ENCODE measurements around the gene FAM120C.

DNA sequence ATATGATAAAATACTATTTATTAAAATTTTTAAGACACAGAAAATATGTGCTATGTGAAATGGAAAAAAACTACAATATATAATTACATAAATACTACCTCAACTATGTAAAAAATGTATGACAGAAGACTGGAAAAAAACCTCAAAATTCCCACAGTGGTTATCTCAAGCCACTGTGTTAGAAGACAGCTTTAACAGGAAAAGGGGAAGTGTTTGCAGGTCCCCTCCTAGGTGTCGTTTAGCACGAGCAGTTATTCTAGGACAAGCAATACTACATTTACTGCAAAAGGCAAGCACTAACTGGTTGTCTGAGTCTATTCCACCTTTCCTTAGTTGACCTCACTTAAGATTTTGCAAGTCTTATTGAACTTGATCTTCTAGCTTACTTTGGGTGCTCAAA, 93.9 kb downstream of the FAM120C start:
- TF ChIP-seq, protein P1, sequence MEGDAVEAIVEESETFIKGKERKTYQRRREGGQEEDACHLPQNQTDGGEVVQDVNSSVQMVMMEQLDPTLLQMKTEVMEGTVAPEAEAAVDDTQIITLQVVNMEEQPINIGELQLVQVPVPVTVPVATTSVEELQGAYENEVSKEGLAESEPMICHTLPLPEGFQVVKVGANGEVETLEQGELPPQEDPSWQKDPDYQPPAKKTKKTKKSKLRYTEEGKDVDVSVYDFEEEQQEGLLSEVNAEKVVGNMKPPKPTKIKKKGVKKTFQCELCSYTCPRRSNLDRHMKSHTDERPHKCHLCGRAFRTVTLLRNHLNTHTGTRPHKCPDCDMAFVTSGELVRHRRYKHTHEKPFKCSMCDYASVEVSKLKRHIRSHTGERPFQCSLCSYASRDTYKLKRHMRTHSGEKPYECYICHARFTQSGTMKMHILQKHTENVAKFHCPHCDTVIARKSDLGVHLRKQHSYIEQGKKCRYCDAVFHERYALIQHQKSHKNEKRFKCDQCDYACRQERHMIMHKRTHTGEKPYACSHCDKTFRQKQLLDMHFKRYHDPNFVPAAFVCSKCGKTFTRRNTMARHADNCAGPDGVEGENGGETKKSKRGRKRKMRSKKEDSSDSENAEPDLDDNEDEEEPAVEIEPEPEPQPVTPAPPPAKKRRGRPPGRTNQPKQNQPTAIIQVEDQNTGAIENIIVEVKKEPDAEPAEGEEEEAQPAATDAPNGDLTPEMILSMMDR (IDR thresholded peaks at IDR 0.05), result no peak
- TF ChIP-seq RELA (CRISPR knock-in tag; IDR thresholded peaks at IDR 0.05; ENCODE audit: borderline replicate concordance), result no peak
- no peak for TF ChIP-seq CREB1 (CRISPR knock-in tag; IDR thresholded peaks at IDR 0.05)
- TF ChIP-seq ZNF121 (CRISPR knock-in tag; IDR thresholded peaks at IDR 0.05), result no peak
- TF ChIP-seq, protein P2, sequence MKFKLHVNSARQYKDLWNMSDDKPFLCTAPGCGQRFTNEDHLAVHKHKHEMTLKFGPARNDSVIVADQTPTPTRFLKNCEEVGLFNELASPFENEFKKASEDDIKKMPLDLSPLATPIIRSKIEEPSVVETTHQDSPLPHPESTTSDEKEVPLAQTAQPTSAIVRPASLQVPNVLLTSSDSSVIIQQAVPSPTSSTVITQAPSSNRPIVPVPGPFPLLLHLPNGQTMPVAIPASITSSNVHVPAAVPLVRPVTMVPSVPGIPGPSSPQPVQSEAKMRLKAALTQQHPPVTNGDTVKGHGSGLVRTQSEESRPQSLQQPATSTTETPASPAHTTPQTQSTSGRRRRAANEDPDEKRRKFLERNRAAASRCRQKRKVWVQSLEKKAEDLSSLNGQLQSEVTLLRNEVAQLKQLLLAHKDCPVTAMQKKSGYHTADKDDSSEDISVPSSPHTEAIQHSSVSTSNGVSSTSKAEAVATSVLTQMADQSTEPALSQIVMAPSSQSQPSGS (CRISPR knock-in tag; IDR thresholded peaks at IDR 0.05; ENCODE audit: borderline replicate concordance, low read depth), result no peak
- TF ChIP-seq, protein P3, sequence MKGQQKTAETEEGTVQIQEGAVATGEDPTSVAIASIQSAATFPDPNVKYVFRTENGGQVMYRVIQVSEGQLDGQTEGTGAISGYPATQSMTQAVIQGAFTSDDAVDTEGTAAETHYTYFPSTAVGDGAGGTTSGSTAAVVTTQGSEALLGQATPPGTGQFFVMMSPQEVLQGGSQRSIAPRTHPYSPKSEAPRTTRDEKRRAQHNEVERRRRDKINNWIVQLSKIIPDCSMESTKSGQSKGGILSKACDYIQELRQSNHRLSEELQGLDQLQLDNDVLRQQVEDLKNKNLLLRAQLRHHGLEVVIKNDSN (CRISPR knock-in tag; IDR thresholded peaks at IDR 0.05), result no peak
